SKM-1 (cell line): ENCODE measurements around the gene MFGE8.
A peak's percentile ranks its signal among the peaks of the same experiment; 100 is the strongest.

Experiments used
- DNase-seq: peaks from one replicate; lab custom pipeline; 2025; ENCODE audit not compliant: unreplicated experiment; lab: John Stamatoyannopoulos, UW

MFGE8 gene

DNA sequence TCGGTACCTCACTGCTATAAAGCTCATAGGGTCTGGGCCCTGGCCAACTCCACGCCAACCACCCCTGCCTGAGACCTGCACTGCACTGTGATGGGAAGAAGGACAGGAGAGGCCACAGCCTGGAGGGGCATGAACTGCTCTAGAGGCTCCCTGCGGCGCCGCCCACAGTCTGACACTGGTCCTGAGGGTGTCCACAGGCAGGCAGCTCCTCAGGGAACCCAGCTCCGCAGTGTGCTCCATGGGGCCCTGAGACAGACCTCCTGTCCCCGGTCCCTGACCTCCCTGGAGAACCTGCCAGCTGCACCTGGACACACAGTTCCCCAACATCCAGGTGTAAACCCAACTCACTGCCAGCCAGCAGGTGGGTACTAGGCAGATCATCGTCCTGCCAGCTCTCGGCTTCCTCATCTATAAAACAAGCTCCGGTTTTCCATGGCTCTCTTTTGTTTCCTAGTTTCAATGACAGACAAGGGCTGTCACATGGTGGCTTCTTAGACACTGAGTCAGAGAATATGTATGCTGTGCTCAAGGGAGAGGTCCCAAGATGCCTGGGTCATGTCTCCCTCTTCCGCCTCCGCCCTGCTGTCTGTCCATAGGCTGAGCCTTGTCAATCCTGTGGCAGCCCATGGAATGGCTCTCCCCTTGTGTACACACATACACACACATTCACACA is 12.7 kb downstream of the MFGE8 start:
- DNase-seq = no peak

DNA sequence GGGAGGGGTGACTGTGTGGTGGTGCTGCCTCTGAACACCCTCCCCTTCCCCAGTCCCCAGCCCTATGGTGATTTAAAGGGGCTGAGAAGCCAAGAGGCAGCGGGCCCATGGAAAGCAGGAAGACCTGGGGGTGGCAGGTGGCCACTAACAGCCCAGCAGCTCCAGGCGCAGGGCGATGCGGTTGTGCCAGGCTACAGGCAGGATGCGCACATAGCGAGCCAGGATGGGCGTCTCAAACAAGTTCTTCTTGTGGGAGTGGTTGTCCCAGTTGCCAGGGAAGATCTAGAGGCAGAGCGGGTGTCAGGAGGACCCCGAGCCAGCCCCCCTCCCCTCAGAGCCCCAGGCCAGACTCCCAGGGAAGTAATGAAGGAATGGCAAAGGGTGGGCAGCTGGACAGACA is 13.9 kb downstream of the MFGE8 start:
- DNase-seq = no peak

- DNase-seq = no peak
These were observed 14.4 kb downstream of the MFGE8 start for GRCh38 chr15:88898736-88899135.

- DNase-seq = peak; percentile 39
These were observed 15.6 kb downstream of the MFGE8 start for GRCh38 chr15:88897456-88898194.

GRCh38 chr15:88897142-88897455 is 16.1 kb downstream of the MFGE8 start:
- no peak for DNase-seq

DNA sequence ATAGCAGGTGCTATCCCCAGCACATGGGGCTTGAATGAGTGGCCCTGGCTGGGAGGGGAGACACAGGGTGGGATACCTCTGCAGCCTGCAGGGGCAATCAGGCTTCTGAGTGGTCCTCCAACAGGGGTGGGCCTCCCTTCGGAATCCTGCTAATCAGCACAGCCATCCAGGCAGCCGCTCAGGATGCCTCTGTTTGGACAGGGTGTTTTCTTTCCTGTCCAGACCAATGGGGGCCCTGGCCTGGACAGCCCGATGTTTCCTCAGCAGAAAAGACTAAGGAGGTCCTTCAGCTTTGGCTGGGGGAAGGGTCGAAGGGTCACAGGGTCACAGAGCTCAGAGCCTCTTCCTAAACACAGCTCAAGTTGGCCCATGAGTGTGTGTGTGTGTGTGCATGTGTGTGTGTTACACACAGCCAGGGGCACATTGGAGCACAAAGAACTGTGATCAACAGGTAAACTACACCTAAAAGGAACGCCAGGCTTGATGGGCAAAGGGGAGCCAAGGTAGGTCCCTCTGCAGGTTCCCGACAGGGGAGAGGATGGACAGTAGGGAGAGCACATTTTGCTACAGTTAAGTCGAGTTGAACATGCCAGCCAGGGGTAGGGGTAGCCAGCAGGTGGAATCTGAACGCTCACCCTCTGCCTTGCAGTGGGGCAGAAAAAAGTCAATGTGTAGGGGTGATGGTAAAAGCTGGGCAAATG is 16.7 kb downstream of the MFGE8 start:
- no peak for DNase-seq

- DNase-seq = no peak
These were observed 18.1 kb downstream of the MFGE8 start, which contains the start of gene HAPLN3 for GRCh38 chr15:88894819-88895767. TSS of gene HAPLN3 (minus strand) at chr15:88895544. CDS start at chr15:88887298, 8,246 bp downstream.

GRCh38 chr15:88894348-88894818 is 18.8 kb downstream of the MFGE8 start:
- no peak for DNase-seq

- no peak for DNase-seq
These were observed 21.5 kb downstream of the MFGE8 start for GRCh38 chr15:88891540-88892254.

DNA sequence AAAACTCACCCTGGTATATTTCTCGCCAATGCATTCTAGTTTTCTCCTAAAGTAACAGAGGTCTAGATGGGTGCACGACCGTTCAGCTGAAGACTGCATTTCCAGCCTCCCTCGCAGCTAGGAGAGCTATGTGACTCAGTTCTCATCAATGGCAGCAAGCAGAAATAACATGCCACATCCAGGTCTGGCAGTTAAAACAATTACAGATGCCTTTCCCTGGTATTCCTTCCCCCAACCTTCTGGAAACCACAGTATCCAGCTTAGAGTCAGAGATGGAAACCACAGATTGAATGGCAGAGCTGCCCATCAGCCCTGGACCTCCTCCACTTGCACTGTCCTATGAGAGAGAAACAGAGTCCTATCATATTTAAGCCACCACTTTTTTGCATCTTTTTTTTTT is 22.7 kb downstream of the MFGE8 start:
- no peak for DNase-seq

DNA sequence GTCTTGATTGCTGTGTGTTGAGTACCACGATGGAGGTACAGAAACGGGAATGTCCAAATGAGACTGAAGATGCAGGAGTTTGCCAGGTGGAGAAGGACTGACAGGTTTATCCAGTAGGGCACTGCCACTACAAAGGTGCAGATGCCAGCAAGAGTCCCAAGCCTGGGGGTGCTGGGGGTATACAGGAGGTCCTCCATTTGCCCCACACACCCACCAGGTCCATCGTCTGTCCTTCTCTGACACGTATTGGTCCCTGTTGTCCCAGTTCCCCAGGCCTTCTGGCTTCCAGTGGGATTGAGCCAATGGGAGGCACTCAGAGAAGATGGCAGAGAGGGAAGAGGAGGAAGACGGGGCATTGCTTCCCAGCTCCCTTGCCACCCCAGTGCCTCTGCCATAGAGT is 24.5 kb downstream of the MFGE8 start:
- DNase-seq = no peak

- DNase-seq = no peak
These were observed 26.1 kb downstream of the MFGE8 start for GRCh38 chr15:88887068-88887580.

GRCh38 chr15:88882785-88883184 is 30.4 kb downstream of the MFGE8 start:
- DNase-seq = no peak

DNA sequence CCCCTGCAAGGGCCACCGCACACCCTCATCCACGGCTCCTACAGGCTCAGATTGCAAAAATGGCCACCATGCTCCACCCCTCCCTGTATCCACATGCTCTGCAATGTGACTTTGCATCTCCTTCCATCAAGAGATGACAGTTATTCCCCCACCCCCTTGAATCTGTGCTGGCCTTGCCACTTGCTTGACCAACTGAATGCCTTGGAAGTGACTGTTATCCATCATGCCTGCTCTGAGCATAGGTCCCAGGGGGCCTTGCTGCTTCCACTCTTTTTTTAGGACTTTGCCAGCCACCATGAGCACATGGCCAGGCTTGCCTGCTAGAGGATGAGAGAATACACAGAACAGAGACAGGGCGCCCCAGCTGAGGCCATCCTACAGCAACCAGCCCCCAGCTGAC is 31.4 kb downstream of the MFGE8 start:
- DNase-seq = no peak

GRCh38 chr15:88880944-88881740 is 32.0 kb downstream of the MFGE8 start:
- DNase-seq = no peak

- peak; percentile 7 for DNase-seq
These were observed 34.4 kb downstream of the MFGE8 start for GRCh38 chr15:88878720-88879184.

DNA sequence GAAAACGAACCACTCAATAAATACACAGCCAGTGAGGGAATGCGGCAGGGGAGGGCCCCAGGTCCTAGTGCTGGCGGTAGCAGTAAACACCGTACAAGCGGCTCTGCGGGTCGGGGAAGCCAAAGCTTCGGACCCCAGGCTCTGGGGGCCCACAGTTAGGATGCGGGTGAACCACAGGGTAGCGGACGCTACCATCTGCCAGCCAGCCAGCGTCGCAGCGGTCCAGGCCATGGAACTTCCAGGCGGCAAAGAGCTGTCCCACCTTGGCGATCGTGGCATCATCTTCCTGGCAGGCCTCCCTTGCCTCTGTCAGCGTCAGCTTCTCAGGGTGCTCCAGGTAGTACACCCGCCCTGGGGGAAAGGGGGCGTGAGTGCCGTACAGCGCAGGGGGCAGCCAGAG is 35.3 kb downstream of the MFGE8 start:
- DNase-seq = no peak

GRCh38 chr15:88877415-88877814 is 35.8 kb downstream of the MFGE8 start:
- no peak for DNase-seq

GRCh38 chr15:88876573-88876972 is 36.6 kb downstream of the MFGE8 start:
- no peak for DNase-seq
